IPS-NIHi11 (cell line): ENCODE measurements around the gene SNX2.
A peak's percentile ranks its signal among the peaks of the same experiment; 100 is the strongest.

Experiments used
- DNase-seq: peaks from one replicate; pipeline ENCODE4 v3.0.0; 2012; ENCODE audit warnings: mixed read lengths, low spot score

SNX2 gene

GRCh38 chr5:122773619-122774018, 1.3 kb upstream of the SNX2 start:
- no peak for DNase-seq

GRCh38 chr5:122774519-122774860, 390 bp upstream of the SNX2 start:
- no peak for DNase-seq

- peak; percentile 24 for DNase-seq
Observed at GRCh38 chr5:122775550-122776542, 966 bp downstream of the SNX2 start.

- DNase-seq, result no peak
Observed at GRCh38 chr5:122778157-122778556, 3.3 kb downstream of the SNX2 start.

- no peak for DNase-seq
Observed at GRCh38 chr5:122779451-122779850, 4.6 kb downstream of the SNX2 start.

- no peak for DNase-seq
Observed at GRCh38 chr5:122780296-122780695, 5.4 kb downstream of the SNX2 start.

- no peak for DNase-seq
Observed at GRCh38 chr5:122781465-122781864, 6.6 kb downstream of the SNX2 start.

GRCh38 chr5:122785294-122785693, 10.4 kb downstream of the SNX2 start:
- DNase-seq, result no peak

GRCh38 chr5:122788371-122788770, 13.5 kb downstream of the SNX2 start:
- no peak for DNase-seq

- no peak for DNase-seq
Observed at GRCh38 chr5:122788996-122789395, 14.1 kb downstream of the SNX2 start.

GRCh38 chr5:122789461-122790171, 14.7 kb downstream of the SNX2 start:
- DNase-seq, result no peak

GRCh38 chr5:122790354-122791103, 15.6 kb downstream of the SNX2 start:
- no peak for DNase-seq

- no peak for DNase-seq
Observed at GRCh38 chr5:122805481-122805880, 30.6 kb downstream of the SNX2 start.

- DNase-seq, result no peak
Observed at GRCh38 chr5:122810405-122810804, 35.5 kb downstream of the SNX2 start.

GRCh38 chr5:122815218-122815767, 40.4 kb downstream of the SNX2 start:
- DNase-seq, result no peak

- DNase-seq, result peak; percentile 29
Observed at GRCh38 chr5:122816756-122817155, 41.9 kb downstream of the SNX2 start.

GRCh38 chr5:122831984-122832383, 57.1 kb downstream of the SNX2 start:
- no peak for DNase-seq

GRCh38 chr5:122835681-122836080, 60.8 kb downstream of the SNX2 start:
- no peak for DNase-seq

GRCh38 chr5:122836947-122837346, 62.1 kb downstream of the SNX2 start:
- DNase-seq, result no peak

GRCh38 chr5:122839731-122840130, 64.9 kb downstream of the SNX2 start:
- DNase-seq, result no peak

GRCh38 chr5:122842016-122842580, 67.2 kb downstream of the SNX2 start:
- DNase-seq, result no peak
